ENCODE measurements around the gene NCAPD2. TPM values are rescaled to one million over a fixed set of nuclear protein-coding genes. Genes with fewer than 3 reads are reported as not detected.

The NCAPD2 gene
- total and polyA plus RNA-seq, 2 of the 4 experiments (the other 2 are of a cell fraction), result 35.6 to 57.9 TPM

- ATAC-seq (ENCODE audit: low read depth), result peak; percentile 72
- Histone ChIP-seq H4K5ac (ENCODE audit: low read depth, low read length) (no peak overlapping the region), H3K4me1 (ENCODE audit: control insufficient read depth, insufficient read depth, low read length) (peaks cover 4% of the 10 kb centered on the region), H2AFZ (replicated peaks; ENCODE audit: low read length, poor library complexity) (no peak overlapping the region), H3K36me3 (ENCODE audit: control insufficient read depth, insufficient read depth, low read length) (peaks cover 48% of the 10 kb centered on the region), H3K9me3 (ENCODE audit: control insufficient read depth, insufficient read depth, low read length) (no peaks in the 10 kb centered on the region), H3K56ac (ENCODE audit: extremely low read depth, insufficient read depth, low read length) (no peak overlapping the region), H3K9ac (ENCODE audit: low read depth, low read length) (no peak overlapping the region), H4K91ac (ENCODE audit: insufficient read depth, low read depth, low read length) (no peak overlapping the region), H2BK5ac (ENCODE audit: low read depth, low read length, poor library complexity, severe bottlenecking) (no peak overlapping the region), H2BK15ac (ENCODE audit: low read depth, low read length) (no peak overlapping the region), H4K8ac (ENCODE audit: low read depth in 2 of 2, low read length in 2 of 2) (no peak overlapping the region), H2AK5ac (ENCODE audit: low read depth, low read length) (0 out of 2 replicates have a peak overlapping the region, but pooled peaks have one; percentile 63), H3K14ac (replicated peaks; ENCODE audit: low read depth, low read length) (no peak overlapping the region), H3K4ac (ENCODE audit: low read depth, low read length) (no peak overlapping the region), H3K4me2 (ENCODE audit: low read depth, low read length) (no peak overlapping the region), H3K27ac (ENCODE audit: insufficient read depth, low read length) (no peak overlapping the region), H3K79me1 (ENCODE audit: low read depth in 1 of 2, low read length in 2 of 2) (peaks cover 16 to 45% of the 10 kb centered on the region in 2 experiments), H3K23ac (ENCODE audit: low read depth, low read length) (no peak overlapping the region), H4K20me1 (ENCODE audit: insufficient read depth, low read length) (peaks cover 15% of the 10 kb centered on the region), H3K9me1 (ENCODE audit: insufficient read depth, low read length) (peaks cover 10% of the 10 kb centered on the region; the same call in 1 of the 2 replicates), H2BK20ac (ENCODE audit: low read depth, low read length) (no peak overlapping the region), H2BK120ac (ENCODE audit: low read depth, low read length) (no peak overlapping the region), H3K27me3 (ENCODE audit: control insufficient read depth, insufficient read depth, low read length) (no peaks in the 10 kb centered on the region), H2AK9ac (replicated peaks; ENCODE audit: low read depth, low read length, poor library complexity) (no peak overlapping the region), H3K4me3 (ENCODE audit: insufficient read depth, low read depth, low read length) (no peak overlapping the region), H3K18ac (ENCODE audit: low read depth, low read length) (no peak overlapping the region)
- in situ Hi-C loops (cut with MboI; ENCODE audit: low sequenced_read_pairs), result loop anchor here (25.0 kb wide), 1 partner anchor 278 kb away; no protein-coding TSS in a partner anchor
- 82% methylated on average over 2 of the region's 6 CpGs; no CpG with 5 or more reads in 1 of the 2 experiments for WGBS, 2 experiments (ENCODE audit: extremely low coverage in 2 of 2, insufficient read length in 1 of 2)
- intact Hi-C loops (cut with micrococcal nuclease), result loop anchor here (1.0 to 5.0 kb wide), 5 partner anchors 35 to 268 kb away; no protein-coding TSS in a partner anchor
- peak; percentile 77 for DNase-seq
- dilution Hi-C loops (cut with HindIII; ENCODE audit: low sequenced_read_pairs, unreplicated experiment), result no loop called here
- no TSS peak for BruUV-seq (replicated peaks)
- ChIA-PET POLR2A (ENCODE audit: unreplicated experiment) (interaction anchor here (0.6 to 0.9 kb wide), 2 partner anchors 69 to 170 kb away, joined by 3 read pairs; partner anchors contain the start of gene GAPDH), CTCF (interaction anchor here (0.6 to 1.6 kb wide), 14 partner anchors 9 to 143 kb away, joined by 3 to 8 read pairs (median 4); partner anchors contain the start of gene TAPBPL)
- TF ChIP-seq POLR2A (IDR thresholded peaks at IDR 0.05; ENCODE audit: low read depth, low read length) (no peak), CTCF (conservative IDR thresholded peaks at IDR 0.05; ENCODE audit: low read depth, low read length) (peak; percentile 93), RAD21 (IDR thresholded peaks at IDR 0.05; ENCODE audit: low read length) (peak; percentile 96), RFX5 (IDR thresholded peaks at IDR 0.05; ENCODE audit: low read depth, low read length) (no peak), SMC3 (IDR thresholded peaks at IDR 0.05; ENCODE audit: low read depth, low read length) (peak; percentile 94), MXI1 (IDR thresholded peaks at IDR 0.05; ENCODE audit: borderline replicate concordance, low read depth, low read length) (no peak), FOS (IDR thresholded peaks at IDR 0.05; ENCODE audit: low read depth, low read length) (no peak), ELK1 (IDR thresholded peaks at IDR 0.05; ENCODE audit: borderline replicate concordance, low read depth, low read length) (no peak), CHD1 (IDR thresholded peaks at IDR 0.05; ENCODE audit: low read depth, low read length) (no peak; the same call in 1 of the 2 replicates), NFE2L2 (IDR thresholded peaks at IDR 0.05; ENCODE audit: low read depth, low read length) (no peak), BHLHE40 (IDR thresholded peaks at IDR 0.05; ENCODE audit: low read depth, low read length) (no peak), MAFK (IDR thresholded peaks at IDR 0.05; ENCODE audit: low read depth, low read length) (no peak), USF2 (IDR thresholded peaks at IDR 0.05; ENCODE audit: low read depth, low read length) (no peak), MAZ (IDR thresholded peaks at IDR 0.05; ENCODE audit: borderline replicate concordance, low read depth, low read length) (no peak)
Observed at GRCh38 chr12:6465467-6466183, 28.3 kb upstream of the NCAPD2 start.
